LoVo (cell line): Measurements from ENCODE around the gene NR2F1-AS1.

Source experiments
- DNase-seq: peaks from one replicate; pipeline ENCODE4 v3.0.0-alpha.2; 2016; ENCODE audit warnings: low spot score

The NR2F1-AS1 gene

DNA sequence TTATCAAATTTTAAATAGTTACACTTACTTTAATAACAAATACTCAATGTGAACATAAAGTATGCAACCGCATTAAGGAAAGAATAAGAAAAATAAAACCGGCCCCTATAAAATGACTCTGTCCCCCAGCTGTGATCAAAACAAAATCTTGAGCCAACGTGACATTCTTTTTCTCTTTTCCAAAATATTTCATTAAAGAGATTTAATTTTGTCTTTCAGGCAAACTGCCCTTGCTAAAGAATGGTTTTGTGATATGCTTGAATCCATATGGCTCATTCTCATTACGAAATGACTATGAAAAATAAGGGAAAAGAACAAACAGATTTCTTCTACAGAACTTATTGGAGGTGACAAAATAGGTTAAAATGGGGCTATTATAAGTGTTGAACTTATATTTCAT, 197.0 kb downstream of the NR2F1-AS1 start:
- DNase-seq = no peak

DNA sequence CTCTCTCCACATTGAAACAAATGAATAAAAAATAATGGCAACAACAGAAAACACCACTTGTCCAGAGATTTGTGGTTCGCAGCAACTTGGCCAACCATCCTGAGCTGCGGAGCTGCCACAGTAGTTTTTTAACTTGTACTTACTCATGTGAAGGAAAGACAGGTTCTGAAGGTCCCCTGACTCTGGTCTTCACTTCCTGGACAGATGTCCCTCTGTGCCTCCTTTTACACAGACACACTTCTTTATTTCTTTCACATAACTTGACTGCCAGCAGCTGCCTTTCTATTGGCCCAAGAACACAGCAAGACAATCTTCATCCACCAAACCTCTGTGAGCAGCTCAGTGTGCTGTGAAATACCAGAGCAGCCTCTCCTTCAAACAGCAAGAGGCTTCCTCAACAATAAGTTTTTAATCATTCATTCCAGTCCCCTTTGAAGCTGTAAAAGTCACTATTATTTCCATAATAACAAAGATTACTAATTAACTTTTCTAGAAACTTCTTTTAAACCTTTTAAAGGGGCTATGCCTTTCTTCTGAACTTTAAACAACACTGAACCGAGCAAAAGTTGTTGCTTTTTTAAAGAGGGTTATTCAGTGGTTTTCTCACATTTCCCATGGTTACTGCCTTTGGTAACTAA, 198.7 kb downstream of the NR2F1-AS1 start:
- DNase-seq = no peak

DNA sequence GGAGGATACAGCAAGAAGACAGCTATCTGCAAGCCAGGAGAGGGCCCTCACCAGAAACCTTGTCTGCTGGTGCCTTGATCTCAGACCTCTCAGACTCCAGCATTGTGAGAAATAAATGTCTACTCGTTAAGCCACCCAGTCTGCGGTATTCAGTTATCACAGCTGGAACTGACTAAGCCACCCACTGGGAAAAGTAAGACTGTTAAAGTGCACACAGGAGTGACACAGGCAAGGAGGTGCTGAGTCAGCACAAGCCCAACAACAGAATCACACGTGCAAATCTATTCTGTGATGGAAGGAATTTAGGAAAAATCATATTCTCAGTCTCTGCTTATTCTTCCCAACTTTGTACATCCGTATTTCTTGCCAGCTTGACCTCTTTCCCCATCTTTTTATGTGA, 200.0 kb downstream of the NR2F1-AS1 start:
- no peak for DNase-seq

DNA sequence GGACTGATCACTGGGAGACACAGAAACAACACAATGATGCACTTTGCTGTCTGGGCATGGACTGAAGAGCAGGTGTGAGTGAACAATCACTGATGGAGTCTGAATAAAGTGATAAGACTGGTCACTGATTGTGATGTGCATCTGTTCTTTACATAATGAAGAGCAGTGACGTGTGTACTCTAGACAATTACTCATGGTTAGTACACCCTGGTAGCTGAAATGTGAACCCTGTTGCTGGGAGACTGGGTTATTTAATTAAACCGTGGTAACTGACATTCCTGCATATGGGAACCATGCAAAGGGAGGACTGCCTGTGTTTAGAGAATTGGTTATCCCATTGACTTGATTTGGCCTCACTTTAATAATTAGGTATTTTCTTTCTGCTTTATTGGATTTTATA, 202.9 kb downstream of the NR2F1-AS1 start:
- DNase-seq = no peak

DNA sequence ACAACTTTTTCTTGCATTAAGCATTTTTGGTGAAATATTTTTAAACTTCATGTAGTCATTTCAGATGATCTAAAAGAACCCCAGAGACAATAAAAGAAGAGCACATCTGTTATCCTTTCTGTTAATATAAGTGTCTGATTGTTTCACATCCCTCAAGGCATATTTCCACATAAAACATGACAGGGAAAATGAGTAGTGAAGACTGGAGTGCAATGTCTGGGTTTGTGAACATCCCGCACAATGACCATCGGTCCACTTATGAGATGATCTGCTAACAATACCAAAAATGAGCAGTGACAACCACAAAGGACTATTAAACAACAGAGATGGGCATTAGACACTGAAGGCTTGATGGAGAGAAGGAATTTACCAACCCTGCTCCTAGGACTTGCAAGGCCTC, 209.1 kb downstream of the NR2F1-AS1 start:
- no peak for DNase-seq

DNA sequence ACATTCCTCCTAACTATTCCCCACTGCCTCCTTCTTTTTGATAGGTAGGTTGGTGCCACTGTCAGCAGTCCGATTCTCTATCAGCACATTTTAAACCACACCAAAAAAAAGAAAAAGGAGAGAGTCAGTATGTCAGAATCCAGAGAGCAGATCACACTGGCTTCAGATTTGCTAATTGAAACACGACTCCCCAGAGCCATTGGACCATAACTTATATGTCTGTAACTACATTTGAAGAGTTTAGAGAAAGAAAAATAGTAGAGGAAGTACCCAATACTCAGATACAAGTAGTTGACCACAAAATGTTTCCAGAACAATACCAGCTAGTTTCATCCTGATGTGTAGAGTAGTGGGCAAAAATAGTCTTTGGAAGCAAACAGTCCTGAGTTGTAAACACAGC, 216.6 kb downstream of the NR2F1-AS1 start:
- DNase-seq = no peak

DNA sequence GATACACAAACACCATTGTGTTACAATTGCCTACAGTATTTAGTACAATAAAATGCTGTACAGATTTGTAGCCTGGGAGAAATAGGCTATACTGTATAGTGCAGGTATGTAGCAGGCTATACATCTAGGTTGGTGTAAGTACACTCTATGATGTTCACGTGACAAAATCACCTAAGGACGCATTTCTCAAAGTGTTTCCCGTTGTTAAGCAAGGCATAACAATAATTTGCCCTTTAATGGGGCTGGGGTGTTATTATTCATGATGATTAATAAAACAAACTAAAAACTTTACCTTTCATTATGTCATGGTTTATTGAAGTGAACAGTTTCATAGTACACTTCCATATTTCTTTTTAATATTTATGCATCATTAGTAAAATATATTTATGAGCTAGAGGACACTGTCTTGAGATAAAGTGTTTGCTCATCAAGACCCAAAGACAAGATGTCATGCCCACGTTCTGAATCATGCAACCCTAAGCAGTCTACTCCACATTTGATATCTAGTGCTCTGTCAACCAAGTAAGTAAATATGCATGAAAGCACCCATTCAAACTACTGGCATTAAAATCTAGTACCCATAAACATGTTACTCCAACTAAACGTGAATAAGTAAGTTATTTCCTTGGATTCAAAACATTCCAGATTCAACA, 220.5 kb downstream of the NR2F1-AS1 start:
- no peak for DNase-seq

DNA sequence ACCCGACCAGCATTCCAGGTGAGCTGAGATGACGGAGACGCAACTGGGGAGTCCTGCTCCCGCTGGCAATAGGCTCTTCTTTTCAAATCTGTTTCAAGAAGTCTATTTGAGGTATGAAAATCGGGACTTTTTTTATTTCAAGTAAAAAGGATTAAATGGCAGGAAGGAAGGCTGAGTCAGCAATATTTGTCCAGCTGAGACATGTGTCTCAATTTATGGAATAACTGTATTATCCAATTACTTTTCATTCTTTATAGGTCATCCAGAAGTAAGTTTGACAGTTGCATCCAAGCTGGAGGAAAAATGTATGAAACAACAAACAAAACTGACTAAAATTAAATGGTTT, 221.1 kb downstream of the NR2F1-AS1 start:
- DNase-seq = no peak
